HG03060 (cell line): ENCODE data around the gene IMPA2.
"Not testable (repeated sequence)": the region's sequence is repeated elsewhere in the genome, so short reads cannot be mapped to it uniquely, and the experiment has no call there.

ENCODE experiments used
- ATAC-seq: cut with Tn5 transposase; IDR thresholded peaks from one replicate; pipeline ENCODE4 v1.9.1; 2021; ENCODE audit warnings: low read depth, moderate number of reproducible peaks; ENCODE audit not compliant: unreplicated experiment

Gene IMPA2

GRCh38 chr18:12065397-12065796, 84.1 kb downstream of the IMPA2 start:
- ATAC-seq = no peak

DNA sequence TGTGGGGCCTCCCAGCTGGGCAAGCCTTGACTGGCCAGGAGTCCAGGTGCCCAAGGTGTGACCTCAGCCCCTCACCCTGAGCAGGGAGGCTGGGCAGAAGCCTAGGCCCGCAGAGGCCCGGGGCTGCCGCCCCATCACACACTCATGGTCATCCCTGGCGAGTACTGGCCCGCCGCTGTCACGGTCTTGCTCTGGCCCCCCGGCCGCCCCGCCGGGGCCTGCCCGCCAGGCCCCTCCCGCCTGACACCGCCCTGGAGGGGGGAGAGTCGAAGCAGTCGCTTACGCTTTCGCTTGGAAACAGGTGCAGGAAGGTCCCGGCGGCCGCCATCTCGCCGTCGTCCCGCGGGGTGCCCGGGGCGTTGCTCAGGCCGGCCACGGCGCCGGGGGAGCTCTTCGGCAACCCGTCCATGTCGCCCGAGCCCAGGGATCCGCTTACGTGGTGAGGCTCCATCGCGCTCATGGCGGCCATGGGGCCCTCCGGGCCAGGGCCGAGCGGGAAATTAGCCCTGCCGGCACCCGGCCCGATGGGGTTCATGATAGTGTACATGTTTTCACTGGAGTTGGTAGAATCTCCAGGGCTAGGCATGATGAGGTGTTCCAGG, 85.7 kb downstream of the IMPA2 start:
- no peak for ATAC-seq

DNA sequence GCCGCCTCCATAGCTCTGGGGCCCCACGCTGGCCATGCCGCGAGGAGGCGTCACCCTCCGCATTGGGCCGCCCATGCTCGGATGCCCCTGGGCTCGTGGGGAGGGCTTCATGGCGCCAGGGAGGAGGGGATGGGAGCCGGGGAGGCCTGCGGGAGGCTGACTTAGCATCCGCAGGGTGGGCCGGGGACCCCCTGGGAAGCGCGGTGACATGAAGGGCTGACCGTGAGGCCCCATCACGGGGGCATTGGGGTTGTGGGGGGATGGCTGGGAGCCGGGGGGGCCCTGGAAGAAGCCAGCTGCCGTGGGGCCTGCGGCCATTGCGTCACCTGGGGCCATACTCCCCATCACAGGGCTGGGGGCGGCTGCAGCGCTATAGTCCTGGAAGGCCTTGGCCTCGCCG, 86.4 kb downstream of the IMPA2 start:
- ATAC-seq = no peak

DNA sequence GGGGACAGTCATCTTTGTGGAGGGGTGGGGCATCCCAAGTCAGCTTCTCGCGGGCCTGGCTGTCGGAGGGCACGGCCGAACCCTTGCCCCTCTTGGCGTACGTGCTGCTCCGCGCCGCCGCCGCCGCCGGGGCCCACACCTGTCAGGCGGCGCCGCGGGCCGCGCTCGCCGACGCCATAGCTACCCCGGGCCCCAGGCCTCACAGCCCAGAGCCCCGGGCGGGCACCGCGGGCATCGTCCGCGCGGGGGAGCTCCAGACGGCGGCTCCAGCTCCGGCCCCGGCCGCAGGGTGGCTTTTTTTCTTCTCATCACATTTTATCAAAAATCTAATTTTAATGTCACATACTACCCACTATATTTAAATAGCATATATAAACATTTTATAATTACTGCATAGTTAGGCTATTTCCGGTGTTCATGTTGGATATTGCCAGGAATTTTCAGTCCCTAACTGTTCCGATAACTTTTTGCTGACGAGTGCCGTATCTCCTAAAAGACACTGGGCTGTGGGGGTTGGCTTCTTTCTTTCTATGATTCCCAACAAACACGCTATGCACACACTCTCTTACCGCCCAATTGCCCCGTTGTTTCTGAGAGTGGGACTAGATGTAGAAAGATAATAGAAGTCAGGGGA, 87.1 kb downstream of the IMPA2 start:
- ATAC-seq = not testable (repeated sequence)

DNA sequence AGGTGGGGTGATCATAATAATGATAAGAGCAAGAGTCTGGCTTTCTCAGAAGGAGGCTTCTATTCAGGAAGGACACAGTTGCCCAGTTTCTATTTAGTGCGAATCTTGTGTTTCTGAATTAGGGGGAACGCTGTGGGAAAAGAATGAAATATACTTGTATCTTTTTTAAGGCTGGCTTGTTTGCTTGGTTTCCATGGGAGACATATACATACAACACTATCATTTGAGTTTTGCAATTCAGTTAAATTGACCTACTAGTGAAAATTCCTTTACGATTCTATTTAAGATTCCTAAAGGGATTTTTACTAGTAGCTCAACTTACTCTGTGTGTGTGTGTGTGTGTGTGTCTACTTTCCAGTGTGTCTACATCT, 87.6 kb downstream of the IMPA2 start:
- no peak for ATAC-seq

- ATAC-seq = not testable (repeated sequence)
Measured at GRCh38 chr18:12071066-12071465, 89.8 kb downstream of the IMPA2 start.

DNA sequence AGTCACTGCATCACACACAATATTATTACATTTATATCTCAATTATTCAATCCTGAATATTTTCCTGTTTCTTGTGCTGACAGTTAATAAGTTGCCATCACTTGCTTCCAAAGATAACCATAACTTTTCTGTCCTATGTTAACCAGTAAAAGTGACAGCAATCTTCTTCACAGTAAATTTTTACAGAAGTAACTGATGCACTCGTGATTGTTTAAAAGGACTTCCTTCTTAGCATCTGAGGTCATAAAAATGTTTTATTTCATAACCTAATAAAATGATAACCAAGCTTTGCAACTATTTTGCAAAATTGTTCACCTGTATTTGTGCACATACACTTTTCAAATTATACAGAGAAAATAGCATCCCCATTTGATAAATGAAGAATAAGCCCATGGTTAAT, 91.7 kb downstream of the IMPA2 start:
- ATAC-seq = no peak

- no peak for ATAC-seq
Measured at GRCh38 chr18:12074736-12075135, 93.4 kb downstream of the IMPA2 start.

GRCh38 chr18:12076424-12077140, 95.3 kb downstream of the IMPA2 start:
- no peak for ATAC-seq

GRCh38 chr18:12077994-12078393, 96.7 kb downstream of the IMPA2 start:
- ATAC-seq = not testable (repeated sequence)

GRCh38 chr18:12079491-12080237, 98.4 kb downstream of the IMPA2 start:
- no peak for ATAC-seq
